HUES6 (cell line): ENCODE results near the gene LY6G5B.
"Not testable (repeated sequence)": the region's sequence is repeated elsewhere in the genome, so short reads cannot be mapped to it uniquely, and the experiment has no call there.

ENCODE experiments used
- H3K27ac ChIP-seq: 2 replicates; pipeline ENCODE4 v1.7.0; 2013; ENCODE audit warnings: low read depth, mild to moderate bottlenecking, low read length, inconsistent platforms
- H3K27me3 ChIP-seq: 2 replicates; pipeline ENCODE4 v1.6.1; 2013; ENCODE audit warnings: low read length; ENCODE audit not compliant: control insufficient read depth, insufficient read depth
- H3K36me3 ChIP-seq: 2 replicates; pipeline ENCODE4 v1.6.1; 2013; ENCODE audit warnings: low read length; ENCODE audit not compliant: control insufficient read depth, insufficient read depth
- H3K4me1 ChIP-seq: 2 replicates; pipeline ENCODE4 v1.6.1; 2013; ENCODE audit warnings: low read length; ENCODE audit not compliant: control insufficient read depth, insufficient read depth
- H3K4me3 ChIP-seq: 2 replicates; pipeline ENCODE4 v1.5.1; 2013; ENCODE audit warnings: low read depth, low read length
- H3K9ac ChIP-seq: one replicate; pipeline ENCODE4 v1.6.1; 2013; ENCODE audit warnings: mild to moderate bottlenecking, low read length
- H3K9me3 ChIP-seq: 2 replicates; pipeline ENCODE4 v1.6.1; 2013; ENCODE audit warnings: low read depth, low read length; ENCODE audit not compliant: control insufficient read depth, insufficient read depth

LY6G5B gene

GRCh38 chr6:31697555-31697954 is 27.8 kb downstream of the LY6G5B start:
- no peaks in the 10 kb centered on the region for H3K27me3 ChIP-seq
- H3K36me3 ChIP-seq, result peaks cover 39% of the 10 kb centered on the region
- H3K4me3 ChIP-seq, result no peak overlapping the region
- peaks cover 7% of the 10 kb centered on the region for H3K4me1 ChIP-seq
- H3K9ac ChIP-seq, result no peak overlapping the region
- no peak overlapping the region for H3K27ac ChIP-seq
- H3K9me3 ChIP-seq, result no peaks in the 10 kb centered on the region

- Histone ChIP-seq H3K36me3 (peaks cover 19% of the 10 kb centered on the region), H3K4me1 (peaks cover 7% of the 10 kb centered on the region), H3K4me3 (no peak overlapping the region), H3K27ac (no peak overlapping the region), H3K9ac (no peak overlapping the region), H3K9me3 (no peaks in the 10 kb centered on the region), H3K27me3 (no peaks in the 10 kb centered on the region)
Observed at GRCh38 chr6:31700740-31701401, 31.1 kb downstream of the LY6G5B start.

- Histone ChIP-seq H3K27me3 (no peaks in the 10 kb centered on the region), H3K36me3 (peaks cover 15% of the 10 kb centered on the region), H3K4me1 (peaks cover 7% of the 10 kb centered on the region), H3K9me3 (no peaks in the 10 kb centered on the region), H3K9ac (peak overlapping the region; percentile 76), H3K27ac (no peak overlapping the region), H3K4me3 (peak overlapping the region; percentile 70)
Observed at GRCh38 chr6:31701666-31702404, 32.1 kb downstream of the LY6G5B start.

- no peaks in the 10 kb centered on the region for H3K9me3 ChIP-seq
- H3K4me1 ChIP-seq, result peaks cover 7% of the 10 kb centered on the region
- H3K27ac ChIP-seq, result no peak overlapping the region; the same call in 1 of the 2 replicates
- H3K36me3 ChIP-seq, result peaks cover 9% of the 10 kb centered on the region; the same call in 1 of the 2 replicates
- H3K27me3 ChIP-seq, result no peaks in the 10 kb centered on the region
- H3K4me3 ChIP-seq, result peak overlapping the region; percentile 70
- H3K9ac ChIP-seq, result peak overlapping the region; percentile 76
Observed at GRCh38 chr6:31702405-31702818, 32.6 kb downstream of the LY6G5B start.

- no peaks in the 10 kb centered on the region for H3K27me3 ChIP-seq
- H3K4me1 ChIP-seq, result peaks cover 7% of the 10 kb centered on the region
- 0 out of 2 replicates have a peak, but pooled peaks cover 6% of the 10 kb centered on the region for H3K36me3 ChIP-seq
- H3K9me3 ChIP-seq, result no peaks in the 10 kb centered on the region
- peak within 1 kb of the TSS; percentile 70 for H3K4me3 ChIP-seq
- H3K27ac ChIP-seq, result peak within 1 kb of the TSS; percentile 65; the same call in 1 of the 2 replicates
- H3K9ac ChIP-seq, result peak within 1 kb of the TSS; percentile 76
Observed at GRCh38 chr6:31702819-31703716, 33.3 kb downstream of the LY6G5B start, which contains the start of gene ABHD16A. Gene ABHD16A (minus strand): TSS chr6:31703324. CDS start chr6:31703281, 43 bp downstream.

GRCh38 chr6:31705931-31706330 is 36.2 kb downstream of the LY6G5B start:
- Histone ChIP-seq H3K9ac (no peak overlapping the region), H3K4me1 (peaks cover 13% of the 10 kb centered on the region), H3K27me3 (no peaks in the 10 kb centered on the region), H3K36me3 (no peaks in the 10 kb centered on the region), H3K4me3 (no peak overlapping the region), H3K9me3 (no peaks in the 10 kb centered on the region), H3K27ac (no peak overlapping the region)

- Histone ChIP-seq H3K4me3 (no peak within 1 kb of the TSS), H3K27ac (no peak within 1 kb of the TSS), H3K9me3 (no peaks in the 10 kb centered on the region), H3K27me3 (no peaks in the 10 kb centered on the region), H3K36me3 (no peaks in the 10 kb centered on the region), H3K4me1 (peaks cover 19% of the 10 kb centered on the region), H3K9ac (no peak within 1 kb of the TSS)
Observed at GRCh38 chr6:31706599-31706998, 36.8 kb downstream of the LY6G5B start, which contains the start of gene LY6G6F. Gene LY6G6F (plus strand): TSS chr6:31706866. CDS start chr6:31706907, 41 bp downstream.

GRCh38 chr6:31707701-31708100 is 37.9 kb downstream of the LY6G5B start:
- H3K9me3 ChIP-seq, result no peaks in the 10 kb centered on the region
- H3K9ac ChIP-seq, result no peak overlapping the region
- H3K27ac ChIP-seq, result no peak overlapping the region
- no peaks in the 10 kb centered on the region for H3K27me3 ChIP-seq
- no peaks in the 10 kb centered on the region for H3K36me3 ChIP-seq
- H3K4me1 ChIP-seq, result peaks cover 12% of the 10 kb centered on the region; the same call in 1 of the 2 replicates
- no peak overlapping the region for H3K4me3 ChIP-seq

- no peaks in the 10 kb centered on the region for H3K36me3 ChIP-seq
- H3K9ac ChIP-seq, result no peak overlapping the region
- peaks cover 14% of the 10 kb centered on the region; the same call in 1 of the 2 replicates for H3K4me1 ChIP-seq
- no peaks in the 10 kb centered on the region for H3K27me3 ChIP-seq
- H3K27ac ChIP-seq, result no peak overlapping the region
- H3K4me3 ChIP-seq, result no peak overlapping the region
- no peaks in the 10 kb centered on the region for H3K9me3 ChIP-seq
Observed at GRCh38 chr6:31708224-31708623, 38.4 kb downstream of the LY6G5B start.

- not testable (repeated sequence) for H3K9ac ChIP-seq, H3K27ac ChIP-seq, H3K36me3 ChIP-seq, H3K27me3 ChIP-seq, H3K9me3 ChIP-seq, H3K4me3 ChIP-seq
- peaks cover 23% of the 10 kb centered on the region for H3K4me1 ChIP-seq
Observed at GRCh38 chr6:31709157-31709556, 39.4 kb downstream of the LY6G5B start.
